ENCODE measurements around the gene MED12.

Gene MED12

GRCh38 chrX:71107762-71108360 lies 10.5 kb upstream of the MED12 start:
- no peak for DNase-seq

GRCh38 chrX:71109051-71109450 lies 9.3 kb upstream of the MED12 start:
- no peak for DNase-seq

- DNase-seq: no peak
These were observed 7.1 kb upstream of the MED12 start, which contains the start of gene IL2RG for GRCh38 chrX:71111141-71111843. Gene IL2RG, minus strand, starts transcription at chrX:71111577. Its CDS starts 38 bp downstream, at chrX:71111539.

GRCh38 chrX:71111921-71112431 lies 6.4 kb upstream of the MED12 start:
- no peak for DNase-seq

GRCh38 chrX:71117358-71117757 lies 1.0 kb upstream of the MED12 start:
- no peak for DNase-seq

GRCh38 chrX:71118985-71119535 lies 664 bp downstream of the MED12 start:
- no peak for DNase-seq

- no peak for DNase-seq
These were observed 9.9 kb downstream of the MED12 start for GRCh38 chrX:71128166-71128833.

GRCh38 chrX:71128915-71129765 lies 10.7 kb downstream of the MED12 start:
- peak; percentile 76 for DNase-seq

- DNase-seq: no peak
These were observed 13.1 kb downstream of the MED12 start for GRCh38 chrX:71131510-71131909.

- DNase-seq: no peak
These were observed 22.0 kb downstream of the MED12 start for GRCh38 chrX:71140440-71140839.

GRCh38 chrX:71143508-71143907 lies 25.1 kb downstream of the MED12 start:
- DNase-seq: no peak

- peak; percentile 51 for DNase-seq
These were observed 26.3 kb downstream of the MED12 start, which contains the start of gene NLGN3 for GRCh38 chrX:71144651-71145050. Gene NLGN3, plus strand, starts transcription at chrX:71144841. Its CDS starts 2,909 bp downstream, at chrX:71147750.

GRCh38 chrX:71147496-71148277 lies 29.3 kb downstream of the MED12 start:
- no peak for DNase-seq

GRCh38 chrX:71148278-71148663 lies 29.9 kb downstream of the MED12 start:
- no peak for DNase-seq

- DNase-seq: no peak
These were observed 33.0 kb downstream of the MED12 start for GRCh38 chrX:71151366-71151765.

GRCh38 chrX:71154196-71154595 lies 35.8 kb downstream of the MED12 start:
- no peak for DNase-seq

GRCh38 chrX:71154641-71155040 lies 36.2 kb downstream of the MED12 start:
- no peak for DNase-seq

GRCh38 chrX:71158603-71159002 lies 40.2 kb downstream of the MED12 start:
- DNase-seq: no peak

- DNase-seq: no peak
These were observed 40.9 kb downstream of the MED12 start for GRCh38 chrX:71159335-71159734.

- DNase-seq: no peak
These were observed 42.1 kb downstream of the MED12 start for GRCh38 chrX:71160475-71160874.

- no peak for DNase-seq
These were observed 44.6 kb downstream of the MED12 start for GRCh38 chrX:71162981-71163380.

- no peak for DNase-seq
These were observed 45.7 kb downstream of the MED12 start for GRCh38 chrX:71164071-71164470.
